GM19240 (cell line): Measurements from ENCODE around the gene ACBD4.

Experiments used
- DNase-seq: peaks from one replicate; pipeline ENCODE4 v3.0.0; 2011; ENCODE audit warnings: low spot score; ENCODE audit not compliant: insufficient read length

ACBD4 gene

DNA sequence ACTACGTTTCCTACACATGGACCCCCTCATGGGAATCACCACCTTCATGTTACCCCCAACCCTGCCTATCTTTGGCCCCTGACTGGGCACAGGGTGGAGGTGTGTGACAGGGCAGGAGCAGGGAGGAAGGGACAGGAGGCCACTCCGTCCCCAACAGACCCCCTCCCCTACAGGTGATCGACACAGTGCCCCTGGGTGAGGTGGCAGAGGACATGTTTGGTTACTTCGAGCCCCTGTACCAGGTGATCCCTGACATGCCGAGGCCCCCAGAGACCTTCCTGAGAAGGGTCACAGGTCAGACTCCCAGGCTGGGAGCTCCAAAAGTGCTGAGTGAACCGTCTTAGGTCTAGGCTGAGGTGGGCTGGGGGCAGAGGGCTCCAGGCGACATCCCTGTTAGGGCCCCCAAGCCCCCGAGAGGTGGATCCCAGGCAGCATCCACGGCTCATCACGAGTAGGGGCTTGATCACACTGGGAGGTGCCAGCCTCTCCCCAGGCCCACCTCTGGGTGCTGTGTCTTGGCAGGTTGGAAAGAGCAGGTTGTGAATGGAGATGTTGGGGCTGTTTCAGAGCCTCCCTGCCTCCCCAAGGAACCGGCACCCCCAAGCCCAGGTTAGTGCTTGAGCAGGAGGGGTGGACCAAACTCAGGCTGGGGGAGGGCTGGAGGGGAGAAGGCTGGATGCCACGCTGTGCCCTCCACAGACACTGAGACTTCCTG, 1.5 kb downstream of the ACBD4 start:
- no peak for DNase-seq

- no peak for DNase-seq
Observed at GRCh38 chr17:45137561-45138305, 2.2 kb downstream of the ACBD4 start.

- DNase-seq: no peak
Observed at GRCh38 chr17:45138911-45139532, 3.5 kb downstream of the ACBD4 start.

DNA sequence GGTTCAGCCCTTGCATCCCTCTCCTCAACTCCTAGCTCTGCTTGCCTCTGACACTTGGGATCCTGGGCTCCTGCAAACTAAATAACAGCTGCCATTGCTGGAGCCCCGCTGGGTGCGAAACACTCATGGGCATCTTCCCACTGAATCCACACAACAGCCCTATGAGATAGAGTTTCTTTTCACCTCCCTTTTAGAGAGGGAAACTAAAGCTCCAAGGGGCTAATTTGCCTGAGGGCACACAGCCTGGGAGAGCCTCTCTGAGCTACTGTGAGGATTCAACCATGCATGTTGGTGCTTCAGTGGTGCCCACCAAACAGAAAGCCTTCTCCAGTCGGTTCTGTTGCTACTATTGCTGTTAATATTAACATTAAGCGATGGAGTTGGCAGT, 4.0 kb downstream of the ACBD4 start:
- no peak for DNase-seq

DNA sequence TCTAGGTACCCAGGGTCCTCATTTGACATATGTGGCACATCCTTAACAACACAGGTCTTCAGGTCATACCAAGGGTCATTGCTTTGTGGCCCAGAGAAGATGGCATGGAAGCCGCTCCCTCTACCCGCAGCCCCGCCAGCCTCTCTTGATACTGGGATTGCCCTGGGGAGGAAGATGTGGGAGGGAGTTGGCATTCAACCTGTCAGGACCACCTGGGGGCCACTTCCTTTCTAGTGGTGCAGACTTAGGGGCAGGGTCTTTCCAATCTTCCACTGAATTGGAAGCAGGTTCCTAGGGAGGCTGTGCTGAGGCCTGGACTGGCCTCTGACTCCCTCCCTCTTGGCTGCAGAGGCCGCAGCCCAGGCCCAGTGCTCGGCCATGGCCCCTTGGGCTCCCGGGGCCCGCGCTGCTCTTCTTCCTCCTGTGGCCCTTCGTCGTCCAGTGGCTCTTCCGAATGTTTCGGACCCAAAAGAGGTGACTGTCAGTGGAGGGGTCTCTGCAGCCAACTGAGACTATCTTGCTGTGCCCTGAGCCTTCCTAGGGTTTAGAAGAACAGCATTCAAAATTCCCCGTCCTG, 7.7 kb downstream of the ACBD4 start:
- DNase-seq: no peak

DNA sequence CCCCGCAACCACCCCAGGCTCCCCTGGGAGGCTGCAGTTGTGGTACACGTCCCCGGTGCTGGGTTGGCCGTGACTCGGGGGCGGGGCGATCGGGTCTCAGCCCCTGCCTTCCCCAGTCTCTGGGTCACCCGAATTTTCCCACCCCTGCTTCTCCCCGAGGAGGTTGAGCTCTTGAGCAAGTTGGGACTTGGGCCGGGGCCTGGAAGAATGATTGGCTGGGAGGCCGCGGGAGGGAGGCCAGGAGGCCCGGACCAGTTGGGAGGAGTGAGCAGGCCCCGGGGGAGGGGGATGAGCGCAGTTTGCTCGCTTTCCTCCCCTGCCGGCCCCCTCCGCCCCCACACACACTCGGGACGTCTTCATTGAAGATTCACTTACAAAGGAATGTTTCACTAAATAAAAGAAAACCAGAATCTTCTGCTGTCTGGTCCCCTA, 8.3 kb downstream of the ACBD4 start:
- DNase-seq: no peak

DNA sequence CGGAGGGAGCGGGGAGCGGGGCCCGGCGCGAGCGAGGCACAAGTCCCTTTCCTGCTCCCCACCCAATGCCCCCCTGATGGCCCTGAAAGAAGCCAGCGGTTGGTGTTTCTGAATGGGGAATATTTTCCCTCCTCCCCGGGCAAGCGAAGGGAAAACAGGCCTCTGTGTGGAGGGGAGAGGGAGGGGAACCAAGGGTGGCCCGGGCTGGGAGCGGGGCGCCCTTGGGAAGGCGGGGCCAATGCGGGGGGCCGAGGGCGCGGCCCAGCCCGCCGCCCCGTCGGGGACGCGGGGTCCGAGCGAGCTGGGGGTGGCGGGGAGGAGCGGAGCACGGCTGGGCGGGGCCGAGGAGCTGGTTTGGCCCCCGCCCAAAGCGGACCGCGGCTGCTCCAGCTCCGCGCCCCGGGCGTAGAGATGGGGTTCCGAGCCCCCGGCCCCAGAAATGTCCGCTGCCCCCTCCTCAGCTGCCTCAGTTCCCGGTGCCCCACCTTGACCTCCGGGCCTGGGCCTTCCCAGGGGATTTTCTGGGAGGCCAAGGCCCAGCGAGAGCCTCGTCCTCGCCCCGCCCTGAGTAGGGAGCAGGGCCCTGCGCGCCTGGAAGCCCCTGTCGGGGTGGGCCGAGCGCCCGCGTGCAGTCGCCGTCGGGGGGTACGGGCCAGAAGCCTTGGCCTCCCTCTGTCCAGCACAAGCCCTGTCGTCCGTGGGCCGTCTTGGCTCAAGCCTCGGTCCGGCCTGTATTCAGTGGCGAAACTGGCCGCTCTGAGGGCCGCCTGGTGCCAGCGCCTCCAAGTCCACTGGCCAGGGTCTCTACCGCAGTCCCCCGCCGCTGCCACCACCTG, 8.9 kb downstream of the ACBD4 start:
- no peak for DNase-seq

GRCh38 chr17:45145035-45145389, 9.5 kb downstream of the ACBD4 start:
- no peak for DNase-seq

DNA sequence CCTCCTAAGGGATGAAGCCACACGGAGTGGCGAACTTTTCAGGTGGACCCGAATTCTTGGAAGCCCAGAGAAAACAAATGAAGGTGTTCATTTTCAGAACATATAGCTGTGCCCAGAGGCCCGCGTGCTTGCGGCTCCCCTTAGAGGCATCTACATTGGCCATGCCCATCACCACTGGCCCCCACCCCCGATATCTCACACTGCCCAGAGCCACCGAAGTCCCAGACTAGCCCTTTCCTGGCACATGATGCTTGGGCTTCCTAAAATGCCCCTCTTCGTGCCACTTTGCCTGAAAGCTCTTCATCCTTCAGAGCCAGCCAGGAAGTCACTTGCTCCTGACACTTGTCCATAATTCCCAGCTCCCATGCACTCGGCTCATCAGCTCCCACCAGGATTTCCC, 10.7 kb downstream of the ACBD4 start:
- no peak for DNase-seq

DNA sequence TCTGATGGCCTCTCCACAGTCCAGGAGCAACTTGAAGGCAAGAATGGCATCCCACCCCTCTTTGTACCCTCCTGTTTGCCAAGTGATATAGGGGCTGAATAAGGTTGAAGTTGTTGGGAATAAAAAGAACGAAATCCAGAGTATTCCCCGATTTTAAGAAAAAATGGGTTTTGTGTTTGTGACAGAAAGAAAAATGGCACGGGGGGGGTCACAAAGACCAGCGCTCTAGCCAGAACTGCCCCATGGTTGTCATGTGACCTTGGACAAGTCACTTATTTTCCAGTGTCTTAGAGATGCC, 11.1 kb downstream of the ACBD4 start:
- no peak for DNase-seq

- peak; percentile 61 for DNase-seq
Observed at GRCh38 chr17:45146890-45147580, 11.5 kb downstream of the ACBD4 start.

- peak; percentile 52 for DNase-seq
Observed at GRCh38 chr17:45147581-45148182, 12.2 kb downstream of the ACBD4 start.

GRCh38 chr17:45148183-45149036, 12.9 kb downstream of the ACBD4 start, which contains the start of gene HEXIM1:
TSS of gene HEXIM1 (plus strand) at chr17:45148475. CDS start at chr17:45149191, 716 bp downstream.
- peak; percentile 94 for DNase-seq

DNA sequence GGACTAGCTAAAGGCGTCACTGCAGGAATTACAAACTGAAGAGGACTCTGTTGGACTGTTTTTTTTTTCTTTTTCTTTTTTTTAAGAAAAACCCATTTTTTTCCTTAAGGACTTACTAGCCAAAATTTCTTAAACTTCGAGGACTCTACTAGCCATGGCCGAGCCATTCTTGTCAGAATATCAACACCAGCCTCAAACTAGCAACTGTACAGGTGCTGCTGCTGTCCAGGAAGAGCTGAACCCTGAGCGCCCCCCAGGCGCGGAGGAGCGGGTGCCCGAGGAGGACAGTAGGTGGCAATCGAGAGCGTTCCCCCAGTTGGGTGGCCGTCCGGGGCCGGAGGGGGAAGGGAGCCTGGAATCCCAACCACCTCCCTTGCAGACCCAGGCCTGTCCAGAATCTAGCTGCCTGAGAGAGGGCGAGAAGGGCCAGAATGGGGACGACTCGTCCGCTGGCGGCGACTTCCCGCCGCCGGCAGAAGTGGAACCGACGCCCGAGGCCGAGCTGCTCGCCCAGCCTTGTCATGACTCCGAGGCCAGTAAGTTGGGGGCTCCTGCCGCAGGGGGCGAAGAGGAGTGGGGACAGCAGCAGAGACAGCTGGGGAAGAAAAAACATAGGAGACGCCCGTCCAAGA, 13.7 kb downstream of the ACBD4 start:
- DNase-seq: no peak

DNA sequence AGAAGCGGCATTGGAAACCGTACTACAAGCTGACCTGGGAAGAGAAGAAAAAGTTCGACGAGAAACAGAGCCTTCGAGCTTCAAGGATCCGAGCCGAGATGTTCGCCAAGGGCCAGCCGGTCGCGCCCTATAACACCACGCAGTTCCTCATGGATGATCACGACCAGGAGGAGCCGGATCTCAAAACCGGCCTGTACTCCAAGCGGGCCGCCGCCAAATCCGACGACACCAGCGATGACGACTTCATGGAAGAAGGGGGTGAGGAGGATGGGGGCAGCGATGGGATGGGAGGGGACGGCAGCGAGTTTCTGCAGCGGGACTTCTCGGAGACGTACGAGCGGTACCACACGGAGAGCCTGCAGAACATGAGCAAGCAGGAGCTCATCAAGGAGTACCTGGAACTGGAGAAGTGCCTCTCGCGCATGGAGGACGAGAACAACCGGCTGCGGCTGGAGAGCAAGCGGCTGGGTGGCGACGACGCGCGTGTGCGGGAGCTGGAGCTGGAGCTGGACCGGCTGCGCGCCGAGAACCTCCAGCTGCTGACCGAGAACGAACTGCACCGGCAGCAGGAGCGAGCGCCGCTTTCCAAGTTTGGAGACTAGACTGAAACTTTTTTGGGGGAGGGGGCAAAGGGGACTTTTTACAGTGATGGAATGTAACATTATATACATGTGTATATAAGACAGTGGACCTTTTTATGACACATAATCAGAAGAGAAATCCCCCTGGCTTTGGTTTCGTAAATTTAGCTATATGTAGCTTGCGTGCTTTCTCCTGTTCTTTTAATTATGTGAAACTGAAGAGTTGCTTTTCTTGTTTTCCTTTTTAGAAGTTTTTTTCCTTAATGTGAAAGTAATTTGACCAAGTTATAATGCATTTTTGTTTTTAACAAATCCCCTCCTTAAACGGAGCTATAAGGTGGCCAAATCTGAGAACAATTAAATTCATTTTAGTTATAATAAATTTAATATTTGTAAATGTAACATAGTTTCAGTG, 14.5 kb downstream of the ACBD4 start:
- no peak for DNase-seq

DNA sequence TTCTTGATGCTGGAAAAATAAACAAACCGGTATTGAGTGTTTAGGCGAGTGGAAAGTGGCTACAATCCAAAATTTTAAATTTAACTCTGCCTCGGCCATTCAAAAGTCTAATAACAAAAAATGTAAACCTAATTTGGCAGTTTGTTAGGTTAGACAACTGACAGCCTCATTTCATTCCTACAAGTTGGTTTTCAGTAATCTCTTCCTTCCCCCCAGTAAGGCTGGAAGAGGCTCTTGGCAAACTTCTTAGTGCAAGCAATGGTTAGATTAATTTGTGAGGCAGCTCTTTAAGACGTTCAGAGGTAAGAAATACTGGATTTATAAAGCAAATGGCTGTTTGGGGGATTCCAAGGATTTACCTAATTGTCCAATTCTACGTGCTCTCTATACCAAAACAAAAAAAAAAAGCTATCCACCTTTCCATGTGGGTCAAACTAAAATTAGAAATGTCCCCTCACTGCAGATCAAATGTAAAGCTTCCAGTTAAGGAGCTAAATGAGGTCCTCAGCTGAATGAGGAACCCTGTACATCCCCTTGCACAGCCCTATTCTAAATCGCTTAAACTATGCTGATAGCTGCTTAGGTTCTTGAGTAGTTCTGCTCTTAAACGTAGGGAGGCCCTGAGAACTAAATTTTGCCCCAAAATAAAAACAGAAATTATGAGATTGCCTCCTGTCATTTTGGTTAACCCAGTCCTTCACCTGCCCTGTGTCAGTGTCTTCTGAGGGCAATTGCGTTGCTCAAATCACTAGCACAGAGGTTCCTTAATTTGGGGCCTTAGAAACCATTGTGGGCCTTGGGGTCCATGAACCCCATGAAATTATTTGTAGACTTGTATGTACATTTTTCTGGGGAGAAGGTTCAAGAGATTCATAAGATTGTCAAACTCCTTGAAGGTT, 15.7 kb downstream of the ACBD4 start:
- no peak for DNase-seq

DNA sequence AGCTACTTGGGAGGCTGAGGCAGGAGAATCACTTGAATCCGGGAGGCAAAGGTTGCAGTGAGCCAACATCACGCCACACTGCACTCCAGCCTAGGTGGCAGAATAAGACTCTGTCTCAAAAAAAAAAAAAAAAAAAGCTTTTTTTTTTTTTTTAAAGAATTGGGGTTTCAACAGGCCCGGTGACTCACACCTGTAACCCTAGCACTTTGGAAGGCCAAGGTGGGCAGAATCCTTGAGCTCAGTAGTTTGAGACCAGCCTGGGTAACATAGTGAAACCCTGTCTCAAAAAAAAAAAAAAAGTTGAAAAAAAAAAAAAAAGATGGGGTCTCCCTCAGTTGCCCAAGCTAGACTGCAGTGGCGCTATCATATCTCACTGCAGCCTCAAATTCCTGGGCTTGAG, 19.5 kb downstream of the ACBD4 start:
- DNase-seq: no peak
